Endothelial cell of umbilical vein (primary cell): ENCODE results near the gene VWA1. TPM values are rescaled to one million over a fixed set of nuclear protein-coding genes. Genes with fewer than 3 reads are reported as not detected.

ENCODE experiments used
- BruUV-seq: library from RNA; stranded (reverse); fragments of 400-500 nt; replicated peaks from 2 replicates; lab custom pipeline; 2021; lab: Mats Ljungman, UMichigan
- CTCF ChIA-PET: fragments of 300-600, 350-600 bp; sonication (Branson Sonifier 250); formaldehyde crosslinking; loops from one replicate; lab custom pipeline; 2021; ENCODE audit warnings: antibody characterized with exemption, inconsistent platforms; lab: Charles Lee
- POLR2A ChIA-PET: fragments of 300-600, 350-600 bp; sonication (Branson Sonifier 250); formaldehyde crosslinking; loops from one replicate; lab custom pipeline; 2021; ENCODE audit warnings: antibody characterized with exemption, inconsistent platforms; lab: Charles Lee
- DNase-seq: peaks from one replicate; pipeline ENCODE4 v3.0.0-alpha.2; 2011; ENCODE audit warnings: low read depth, low spot score
- FAIRE-seq: peaks from 2 replicates; lab custom pipeline; 2011; peaks lifted over from hg19 to GRCh38; lab: Jason Lieb, UNC
- H2AFZ ChIP-seq: 2 replicates; pipeline ENCODE4 v1.6.0; 2012; ENCODE audit warnings: low read depth, low read length, control low read depth, inconsistent platforms
- H3K27ac ChIP-seq: 2 replicates; pipeline ENCODE4 v1.5.1; 2011; ENCODE audit warnings: low read depth, mild to moderate bottlenecking, control low read depth, low read length, moderate library complexity; ENCODE audit not compliant: insufficient read depth
- H3K27me3 ChIP-seq, 2 experiments: 2 replicates each; pipeline versions ENCODE4 v1.6.0 to v1.6.1; 2011; ENCODE audit warnings: low read length in 2 of 2, mixed read lengths in 1 of 2; ENCODE audit not compliant: control insufficient read depth in 2 of 2, insufficient read depth in 2 of 2
- H3K36me3 ChIP-seq, 2 experiments: 2 replicates in 1 of 2; 3 replicates in 1 of 2; pipeline ENCODE4 v1.5.1; 2011; ENCODE audit warnings: low read length in 2 of 2, mild to moderate bottlenecking in 1 of 2, moderate library complexity in 1 of 2; ENCODE audit not compliant: control insufficient read depth in 2 of 2, insufficient read depth in 2 of 2; ENCODE audit errors: extremely low read depth in 1 of 2
- H3K4me1 ChIP-seq: 3 replicates; pipeline ENCODE4 v1.5.1; 2011; ENCODE audit warnings: mild to moderate bottlenecking, low read length; ENCODE audit not compliant: control insufficient read depth, insufficient read depth; ENCODE audit errors: extremely low read depth
- H3K4me2 ChIP-seq: 2 replicates; pipeline ENCODE4 v1.6.1; 2011; ENCODE audit warnings: low read length, control low read depth, mixed read lengths; ENCODE audit not compliant: insufficient read depth
- H3K4me3 ChIP-seq, 3 experiments: fragments of 200-600 bp in 1 of 3; sonication (generic), shearing (Covaris generic) in 1 of 3; replicated peaks in 1 of 3; 2 replicates each; pipeline ENCODE4 v1.5.1; 2011 to 2016; ENCODE audit warnings: control low read depth in 3 of 3, low read length in 3 of 3, mild to moderate bottlenecking in 2 of 3, inconsistent platforms in 1 of 3, low read depth in 1 of 3, moderate library complexity in 1 of 3; ENCODE audit not compliant: insufficient read depth in 1 of 3
- H3K79me2 ChIP-seq: 2 replicates; pipeline ENCODE4 v1.6.0; 2012; ENCODE audit warnings: low read length, inconsistent platforms; ENCODE audit not compliant: control insufficient read depth, insufficient read depth
- H3K9ac ChIP-seq: replicated peaks from 2 replicates; pipeline ENCODE3; 2011; ENCODE audit warnings: low read length, control low read depth; ENCODE audit not compliant: insufficient read depth; ENCODE audit errors: extremely low read depth
- H3K9me1 ChIP-seq: replicated peaks from 3 replicates; pipeline ENCODE4 v1.6.0; 2011; ENCODE audit warnings: mild to moderate bottlenecking, low read length; ENCODE audit not compliant: control insufficient read depth, insufficient read depth; ENCODE audit errors: extremely low read depth
- H3K9me3 ChIP-seq: replicated peaks from 2 replicates; pipeline ENCODE4 v1.5.1; 2012; ENCODE audit warnings: low read length, inconsistent platforms; ENCODE audit not compliant: control insufficient read depth, insufficient read depth
- H4K20me1 ChIP-seq: replicated peaks from 2 replicates; pipeline ENCODE3; 2011; ENCODE audit warnings: mild to moderate bottlenecking, low read length; ENCODE audit not compliant: control insufficient read depth, insufficient read depth; ENCODE audit errors: extremely low read depth
- EZH2 ChIP-seq: IDR thresholded peaks from 2 replicates; pipeline ENCODE4 v1.6.1; 2012; ENCODE audit warnings: borderline replicate concordance, low read depth, mild to moderate bottlenecking, moderate library complexity, low read length, inconsistent platforms; ENCODE audit not compliant: severe bottlenecking
- FOS ChIP-seq: IDR thresholded peaks from 2 replicates; pipeline ENCODE4 v1.6.1; 2011; ENCODE audit warnings: mild to moderate bottlenecking, low read length, moderate library complexity, borderline replicate concordance; ENCODE audit not compliant: insufficient read depth
- GATA2 ChIP-seq: IDR thresholded peaks from 2 replicates; pipeline ENCODE4 v1.7.0; 2011; ENCODE audit warnings: low read depth, mild to moderate bottlenecking, moderate library complexity, mixed read lengths, low read length; ENCODE audit not compliant: insufficient read length, insufficient read depth
- JUN ChIP-seq: IDR thresholded peaks from 2 replicates; pipeline ENCODE4 v1.6.1; 2011; ENCODE audit warnings: borderline replicate concordance, low read depth; ENCODE audit not compliant: insufficient read length, insufficient read depth
- MAX ChIP-seq: IDR thresholded peaks from 2 replicates; pipeline ENCODE4 v1.6.1; 2011; ENCODE audit not compliant: insufficient read depth, insufficient read length
- MYC ChIP-seq: IDR thresholded peaks from one replicate; pipeline ENCODE4 v1.6.1; 2011; ENCODE audit warnings: mild to moderate bottlenecking, low read depth, low read length
- POLR2A ChIP-seq: IDR thresholded peaks from 2 replicates; pipeline ENCODE4 v1.6.1; 2012; ENCODE audit warnings: low read depth, mild to moderate bottlenecking, control low read depth, low read length
- POLR2AphosphoS5 ChIP-seq: IDR thresholded peaks from 2 replicates; pipeline ENCODE4 v1.6.1; 2012; ENCODE audit warnings: low read depth, mild to moderate bottlenecking, control low read depth, low read length, moderate library complexity; ENCODE audit not compliant: insufficient read depth
- dilution Hi-C: fragments of 300-500 bp; cut with MboI; formaldehyde crosslinking; loops from one replicate; pipeline ENCODE4 v1.15.0; 2019; ENCODE audit warnings: low sequenced_read_pairs; ENCODE audit not compliant: extremely low pct_ligation_motif_present
- intact Hi-C: fragments of 100-400 bp; cut with micrococcal nuclease; formaldehyde crosslinking; loops from one replicate; pipeline ENCODE4 v1.10.0; 2022
- polyA plus RNA-seq, 4 experiments: library from polyadenylated mRNA; depleted of rRNA in 3 of 4; stranded (reverse) in 3 of 4; unstranded in 1 of 4; fragments of >200 nt; gene quantifications; 2 replicates each; pipeline versions ENCODE4 v1.2.1 to v1.2.3, GENCODE V29; 2011 to 2012; ENCODE audit warnings: missing spikeins in 1 of 4
- total RNA-seq: library from RNA; stranded (reverse); gene quantifications from 2 replicates; pipeline ENCODE4 v1.2.3, GENCODE V29; 2021
- TF ChIP-seq, protein P1 (sequence below), 2 donors: IDR thresholded peaks; 1 replicate in 1 of 2; 2 replicates in 1 of 2; pipeline ENCODE4 v1.5.1; 2011; ENCODE audit warnings: low read length in 2 of 2, mild to moderate bottlenecking in 2 of 2, moderate library complexity in 2 of 2, control low read depth in 1 of 2, inconsistent platforms in 1 of 2, low read depth in 1 of 2; ENCODE audit not compliant: insufficient read depth in 1 of 2; ENCODE audit errors: extremely low read depth in 1 of 2

Gene VWA1
- total and polyA plus RNA-seq, 2 donors (not counting 3 experiments of a cell fraction or from before 2014, with no cell fraction given) = 2.0 to 6.1 TPM

GRCh38 chr1:1432951-1433803, 2.3 kb upstream of the VWA1 start:
- no TSS peak for BruUV-seq
- no peak for FAIRE-seq
- POLR2A ChIA-PET = no interaction called here

More at GRCh38 chr1:1432951-1433803, 2.3 kb upstream of the VWA1 start:
- no peak for DNase-seq
- H3K27ac ChIP-seq = no peak overlapping the region
- CTCF ChIA-PET = interaction anchor here (0.7 to 2.4 kb wide), 4 partner anchors 26 to 34 kb away, joined by 3 to 7 read pairs (median 4); partner anchors contain the start of genes CCNL2 and MRPL20
- dilution Hi-C loops = no loop called here
- no peaks in the 10 kb centered on the region for H3K9me3 ChIP-seq
- no peaks in the 10 kb centered on the region for H3K9me1 ChIP-seq
- no peaks in the 10 kb centered on the region for H3K27me3 ChIP-seq
- H4K20me1 ChIP-seq = no peaks in the 10 kb centered on the region
- H3K9ac ChIP-seq = no peak overlapping the region
- H3K36me3 ChIP-seq = no peaks in the 10 kb centered on the region
- no peak overlapping the region for H3K4me3 ChIP-seq
- TF ChIP-seq POLR2AphosphoS5 = no peak
- no peak for TF ChIP-seq EZH2
- TF ChIP-seq MYC = no peak
- TF ChIP-seq POLR2A = no peak
- TF ChIP-seq FOS = no peak
- TF ChIP-seq MAX = no peak
- TF ChIP-seq GATA2 = no peak
- TF ChIP-seq JUN = no peak
- TF ChIP-seq, protein P1, sequence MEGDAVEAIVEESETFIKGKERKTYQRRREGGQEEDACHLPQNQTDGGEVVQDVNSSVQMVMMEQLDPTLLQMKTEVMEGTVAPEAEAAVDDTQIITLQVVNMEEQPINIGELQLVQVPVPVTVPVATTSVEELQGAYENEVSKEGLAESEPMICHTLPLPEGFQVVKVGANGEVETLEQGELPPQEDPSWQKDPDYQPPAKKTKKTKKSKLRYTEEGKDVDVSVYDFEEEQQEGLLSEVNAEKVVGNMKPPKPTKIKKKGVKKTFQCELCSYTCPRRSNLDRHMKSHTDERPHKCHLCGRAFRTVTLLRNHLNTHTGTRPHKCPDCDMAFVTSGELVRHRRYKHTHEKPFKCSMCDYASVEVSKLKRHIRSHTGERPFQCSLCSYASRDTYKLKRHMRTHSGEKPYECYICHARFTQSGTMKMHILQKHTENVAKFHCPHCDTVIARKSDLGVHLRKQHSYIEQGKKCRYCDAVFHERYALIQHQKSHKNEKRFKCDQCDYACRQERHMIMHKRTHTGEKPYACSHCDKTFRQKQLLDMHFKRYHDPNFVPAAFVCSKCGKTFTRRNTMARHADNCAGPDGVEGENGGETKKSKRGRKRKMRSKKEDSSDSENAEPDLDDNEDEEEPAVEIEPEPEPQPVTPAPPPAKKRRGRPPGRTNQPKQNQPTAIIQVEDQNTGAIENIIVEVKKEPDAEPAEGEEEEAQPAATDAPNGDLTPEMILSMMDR (IDR thresholded peaks at IDR 0.05; ENCODE audit: extremely low read depth in 1 of 2, insufficient read depth in 1 of 2, low read depth in 1 of 2, low read length in 2 of 2) = no peak
- no peaks in the 10 kb centered on the region for H3K79me2 ChIP-seq
- peak overlapping the region; percentile 71 for H2AFZ ChIP-seq
- no peak overlapping the region for H3K4me2 ChIP-seq
- peaks cover 19% of the 10 kb centered on the region for H3K4me1 ChIP-seq
- intact Hi-C loops = loop anchor here (1.0 kb wide), 1 partner anchor 26 kb away; the partner anchor contains the start of gene MRPL20
